Mesendoderm (in vitro differentiated cells): ENCODE data around the gene TCTA.
A peak's percentile ranks its signal among the peaks of the same experiment; 100 is the strongest.

Source experiments
- DNase-seq: peaks from one replicate; pipeline ENCODE4 v3.0.0; 2013
- H2AK5ac ChIP-seq: 2 replicates; pipeline ENCODE4 v1.6.1; 2013; ENCODE audit warnings: low read length, inconsistent platforms
- H2BK120ac ChIP-seq: 2 replicates; pipeline ENCODE4 v1.6.1; 2013; ENCODE audit warnings: low read depth, mild to moderate bottlenecking, low read length, moderate library complexity, mixed read lengths
- H2BK15ac ChIP-seq: replicated peaks from 2 replicates; pipeline ENCODE4 v1.6.1; 2013; ENCODE audit warnings: low read depth, mild to moderate bottlenecking, moderate library complexity
- H2BK5ac ChIP-seq: 2 replicates; pipeline ENCODE4 v1.6.1; 2013; ENCODE audit warnings: low read length, inconsistent platforms
- H3K18ac ChIP-seq: 2 replicates; pipeline ENCODE4 v1.6.1; 2013; ENCODE audit warnings: mild to moderate bottlenecking, low read length, mixed read lengths
- H3K23ac ChIP-seq: one replicate; pipeline ENCODE4 v1.6.1; 2013; ENCODE audit warnings: low read length
- H3K27ac ChIP-seq: 2 replicates; pipeline ENCODE4 v1.5.1; 2013; ENCODE audit warnings: low read depth, mild to moderate bottlenecking, inconsistent platforms, low read length, moderate library complexity
- H3K27me3 ChIP-seq: 2 replicates; pipeline ENCODE4 v1.6.1; 2013; ENCODE audit warnings: low read length, control low read depth, mild to moderate bottlenecking, inconsistent platforms; ENCODE audit not compliant: insufficient read depth, poor library complexity
- H3K36me3 ChIP-seq: 2 replicates; pipeline ENCODE4 v1.6.1; 2013; ENCODE audit warnings: low read length, inconsistent platforms; ENCODE audit not compliant: control insufficient read depth, insufficient read depth
- H3K4ac ChIP-seq: one replicate; pipeline ENCODE4 v1.6.1; 2013; ENCODE audit warnings: low read depth, mild to moderate bottlenecking, low read length, moderate library complexity
- H3K4me1 ChIP-seq: 2 replicates; pipeline ENCODE4 v1.6.1; 2013; ENCODE audit warnings: low read depth, low read length, inconsistent platforms; ENCODE audit not compliant: control insufficient read depth
- H3K4me2 ChIP-seq: 2 replicates; pipeline ENCODE4 v1.6.1; 2013; ENCODE audit warnings: low read length
- H3K4me3 ChIP-seq: 2 replicates; pipeline ENCODE4 v1.5.1; 2013; ENCODE audit warnings: mild to moderate bottlenecking, low read length
- H3K56ac ChIP-seq: one replicate; pipeline ENCODE4 v1.6.1; 2013; ENCODE audit warnings: low read length
- H3K79me1 ChIP-seq: 2 replicates; pipeline ENCODE4 v1.6.1; 2013; ENCODE audit warnings: low read length, inconsistent platforms
- H3K79me2 ChIP-seq: 2 replicates; pipeline ENCODE4 v1.6.1; 2013; ENCODE audit warnings: mild to moderate bottlenecking, low read length; ENCODE audit not compliant: control insufficient read depth, insufficient read depth
- H3K9ac ChIP-seq: 2 replicates; pipeline ENCODE4 v1.6.1; 2013; ENCODE audit warnings: low read length, inconsistent platforms
- H4K5ac ChIP-seq: one replicate; pipeline ENCODE4 v1.6.1; 2013; ENCODE audit warnings: low read length
- H4K8ac ChIP-seq: one replicate; pipeline ENCODE4 v1.6.1; 2013; ENCODE audit warnings: low read depth, mild to moderate bottlenecking, control low read depth, low read length, moderate library complexity
- WGBS: extraction: QIAGEN DNeasy Blood & Tissue Kit; methylation state at CpG from one replicate; pipeline ENCODE4 v1.1.7; 2013; ENCODE audit warnings: low lambda C conversion rate, missing lambda C conversion rate; ENCODE audit not compliant: insufficient coverage; ENCODE audit errors: extremely low coverage; 5-methylcytosine and 5-hydroxymethylcytosine counted together

The TCTA gene

DNA sequence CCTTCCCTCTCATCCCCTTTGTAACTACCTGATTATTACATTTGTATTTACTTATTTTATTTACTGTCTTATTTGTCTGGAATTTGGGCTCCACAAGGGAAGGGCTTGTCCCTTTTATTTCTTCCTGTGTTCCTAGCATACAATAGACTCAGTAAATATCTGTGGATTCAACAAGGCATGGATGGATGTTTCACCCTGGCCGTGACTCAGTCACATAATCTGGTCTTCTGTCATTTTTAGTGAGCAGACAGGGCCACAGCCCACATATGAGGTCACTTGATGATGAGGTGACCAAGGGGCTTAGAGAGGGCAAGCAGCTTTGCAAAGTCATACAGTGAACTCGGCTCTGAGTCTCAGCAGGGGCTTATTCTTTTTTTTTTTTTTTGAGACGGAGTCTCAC lies 50.0 kb downstream of the TCTA start:
- H3K4me3 ChIP-seq, result no peak overlapping the region
- peak overlapping the region; percentile 32 for H2BK120ac ChIP-seq
- WGBS, result no CpG with 5 or more reads among the region's 3 CpGs
- H2BK15ac ChIP-seq, result no peak overlapping the region
- peak overlapping the region; percentile 34 for H3K18ac ChIP-seq
- H3K79me2 ChIP-seq, result no peaks in the 10 kb centered on the region
- DNase-seq, result peak; percentile 78
- peak overlapping the region; percentile 4 for H3K4ac ChIP-seq
- H3K79me1 ChIP-seq, result no peaks in the 10 kb centered on the region
- H4K5ac ChIP-seq, result no peak overlapping the region
- H3K27ac ChIP-seq, result peak overlapping the region; percentile 81
- H2AK5ac ChIP-seq, result no peak overlapping the region
- no peak overlapping the region for H3K4me2 ChIP-seq
- peaks cover 27% of the 10 kb centered on the region for H3K4me1 ChIP-seq
- no peaks in the 10 kb centered on the region for H3K36me3 ChIP-seq
- H2BK5ac ChIP-seq, result peak overlapping the region; percentile 95
- H3K27me3 ChIP-seq, result no peaks in the 10 kb centered on the region
- peak overlapping the region; percentile 54 for H3K9ac ChIP-seq
- no peak overlapping the region for H4K8ac ChIP-seq
- peak overlapping the region; percentile 90 for H3K56ac ChIP-seq
- H3K23ac ChIP-seq, result no peak overlapping the region

DNA sequence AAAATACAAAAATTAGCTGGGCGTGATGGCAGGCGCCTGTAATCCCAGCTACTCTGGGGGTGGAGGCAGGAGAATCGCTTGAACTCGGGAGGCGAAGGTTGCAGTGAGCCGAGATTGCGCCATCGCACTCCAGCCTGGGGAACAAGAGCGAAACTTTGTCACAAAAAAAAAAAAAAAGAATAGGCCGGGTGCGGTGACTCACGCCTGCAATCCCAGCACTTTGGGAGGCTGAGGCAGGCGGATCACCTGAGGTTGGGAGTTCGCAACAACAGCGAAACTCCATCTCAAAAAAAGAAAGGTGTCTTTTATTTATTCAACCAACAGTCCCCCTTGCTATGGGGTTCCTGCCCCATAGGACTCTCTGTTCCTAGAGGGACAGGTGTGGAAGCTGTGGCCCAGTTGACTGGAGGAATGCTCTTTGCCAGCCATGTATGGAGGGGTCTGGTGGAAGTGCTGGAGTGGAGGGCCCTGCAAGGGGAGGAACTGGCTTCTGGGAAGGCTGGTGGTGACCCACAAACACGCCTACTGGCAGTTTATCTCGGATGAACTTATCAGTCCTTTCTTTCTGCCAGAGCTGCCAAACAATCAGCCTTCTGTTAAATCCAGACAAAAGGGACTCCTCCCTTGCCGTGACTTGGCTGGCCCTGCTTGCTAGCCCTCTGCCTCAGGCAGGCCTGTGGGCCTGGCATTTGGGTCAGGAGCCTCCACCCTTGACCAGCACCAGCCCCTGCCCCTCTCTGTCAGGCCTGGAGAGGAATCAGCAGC lies 53.2 kb downstream of the TCTA start:
- no peak overlapping the region for H4K5ac ChIP-seq
- no peak overlapping the region for H2BK5ac ChIP-seq
- H3K4me1 ChIP-seq, result peaks cover 20% of the 10 kb centered on the region
- H2BK120ac ChIP-seq, result no peak overlapping the region
- no peaks in the 10 kb centered on the region for H3K27me3 ChIP-seq
- peak overlapping the region; percentile 61 for H3K56ac ChIP-seq
- H2BK15ac ChIP-seq, result no peak overlapping the region
- H3K27ac ChIP-seq, result peak overlapping the region; percentile 29
- peak overlapping the region; percentile 8 for H3K4ac ChIP-seq
- H3K79me1 ChIP-seq, result no peaks in the 10 kb centered on the region
- no peak overlapping the region for H3K9ac ChIP-seq
- no peak overlapping the region for H2AK5ac ChIP-seq
- peak; percentile 70 for DNase-seq
- no peak overlapping the region for H3K4me3 ChIP-seq
- WGBS, result no CpG with 5 or more reads among the region's 18 CpGs
- H3K79me2 ChIP-seq, result no peaks in the 10 kb centered on the region
- H3K18ac ChIP-seq, result no peak overlapping the region
- H3K36me3 ChIP-seq, result no peaks in the 10 kb centered on the region
- H4K8ac ChIP-seq, result no peak overlapping the region
- no peak overlapping the region for H3K23ac ChIP-seq
- no peak overlapping the region for H3K4me2 ChIP-seq
